ENCODE measurements around the gene KRT2. TPM values are rescaled to one million over a fixed set of nuclear protein-coding genes. Genes with fewer than 3 reads are reported as not detected.

KRT2 gene
- total RNA-seq, 2 experiments from 2014 or later = not detected

GRCh38 chr12:52655251-52655650, 3.2 kb upstream of the KRT2 start:
- Histone ChIP-seq H3K79me2 (ENCODE audit: insufficient read depth, low read depth, low read length) (no peaks in the 10 kb centered on the region), H3K9me2 (ENCODE audit: insufficient read depth, low read length) (no peaks in the 10 kb centered on the region), H3K4me3 (ENCODE audit: low read depth, low read length, poor library complexity, severe bottlenecking) (no peak overlapping the region), H2AFZ (ENCODE audit: low read length) (no peak overlapping the region), H3K4me2 (ENCODE audit: low read length) (no peak overlapping the region), H3K4me1 (ENCODE audit: insufficient read depth, low read length, poor library complexity, severe bottlenecking) (no peaks in the 10 kb centered on the region), H3K9me3 (ENCODE audit: low read length) (no peaks in the 10 kb centered on the region), H3K27ac (ENCODE audit: low read depth, low read length, poor library complexity, severe bottlenecking) (no peak overlapping the region), H3K36me3 (ENCODE audit: insufficient read depth, low read length) (no peaks in the 10 kb centered on the region), H4K20me1 (ENCODE audit: insufficient read depth, low read length) (no peaks in the 10 kb centered on the region)
- no peak for TF ChIP-seq EZH2phosphoT487 (IDR thresholded peaks at IDR 0.05; ENCODE audit: borderline replicate concordance, low read depth, low read length)
- TF ChIP-seq, protein P1, sequence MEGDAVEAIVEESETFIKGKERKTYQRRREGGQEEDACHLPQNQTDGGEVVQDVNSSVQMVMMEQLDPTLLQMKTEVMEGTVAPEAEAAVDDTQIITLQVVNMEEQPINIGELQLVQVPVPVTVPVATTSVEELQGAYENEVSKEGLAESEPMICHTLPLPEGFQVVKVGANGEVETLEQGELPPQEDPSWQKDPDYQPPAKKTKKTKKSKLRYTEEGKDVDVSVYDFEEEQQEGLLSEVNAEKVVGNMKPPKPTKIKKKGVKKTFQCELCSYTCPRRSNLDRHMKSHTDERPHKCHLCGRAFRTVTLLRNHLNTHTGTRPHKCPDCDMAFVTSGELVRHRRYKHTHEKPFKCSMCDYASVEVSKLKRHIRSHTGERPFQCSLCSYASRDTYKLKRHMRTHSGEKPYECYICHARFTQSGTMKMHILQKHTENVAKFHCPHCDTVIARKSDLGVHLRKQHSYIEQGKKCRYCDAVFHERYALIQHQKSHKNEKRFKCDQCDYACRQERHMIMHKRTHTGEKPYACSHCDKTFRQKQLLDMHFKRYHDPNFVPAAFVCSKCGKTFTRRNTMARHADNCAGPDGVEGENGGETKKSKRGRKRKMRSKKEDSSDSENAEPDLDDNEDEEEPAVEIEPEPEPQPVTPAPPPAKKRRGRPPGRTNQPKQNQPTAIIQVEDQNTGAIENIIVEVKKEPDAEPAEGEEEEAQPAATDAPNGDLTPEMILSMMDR (conservative IDR thresholded peaks at IDR 0.05; ENCODE audit: low read length) = no peak
- no peak for DNase-seq (ENCODE audit: low spot score)
- ChIA-PET CTCF (ENCODE audit: unreplicated experiment) (no interaction called here), POLR2A (no interaction called here)
- intact Hi-C loops (cut with micrococcal nuclease; ENCODE audit: unreplicated experiment) = no loop called here
- no TSS peak for BruUV-seq (replicated peaks)

DNA sequence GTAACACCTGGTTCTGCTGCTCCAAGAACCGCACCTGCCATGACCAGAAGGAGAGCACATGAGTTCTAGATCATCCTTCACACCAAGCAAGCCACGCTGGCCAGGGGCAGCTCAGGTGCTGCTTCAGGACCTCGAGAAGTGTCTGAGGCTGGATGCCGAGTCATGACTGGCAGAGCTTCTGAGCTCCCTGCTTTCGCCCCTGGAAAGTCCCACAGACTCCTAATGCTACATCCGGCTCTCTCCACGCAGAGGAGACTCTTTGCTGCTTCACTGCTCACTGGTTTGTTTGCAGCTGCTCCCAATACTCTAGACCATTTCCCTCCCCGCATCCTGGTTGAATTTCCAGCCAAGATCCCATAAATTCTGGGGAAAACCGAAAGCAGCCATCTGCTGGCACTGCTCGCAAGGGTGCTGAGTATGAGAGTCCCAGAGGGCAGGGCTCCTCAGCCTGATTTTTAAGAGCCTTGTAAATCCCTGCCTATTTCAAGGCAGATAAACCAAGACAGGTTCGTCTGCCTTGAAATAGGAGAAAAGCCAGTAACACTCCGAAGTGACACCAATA, 1.4 kb downstream of the KRT2 start:
- Histone ChIP-seq H3K4me1 (ENCODE audit: insufficient read depth, low read length, poor library complexity, severe bottlenecking) (no peaks in the 10 kb centered on the region), H3K4me3 (ENCODE audit: low read depth, low read length, poor library complexity, severe bottlenecking) (no peak overlapping the region), H3K9me3 (ENCODE audit: low read length) (no peaks in the 10 kb centered on the region), H2AFZ (ENCODE audit: low read length) (no peak overlapping the region), H4K20me1 (ENCODE audit: insufficient read depth, low read length) (no peaks in the 10 kb centered on the region), H3K36me3 (ENCODE audit: insufficient read depth, low read length) (no peaks in the 10 kb centered on the region), H3K79me2 (ENCODE audit: insufficient read depth, low read depth, low read length) (no peaks in the 10 kb centered on the region), H3K27ac (ENCODE audit: low read depth, low read length, poor library complexity, severe bottlenecking) (no peak overlapping the region), H3K4me2 (ENCODE audit: low read length) (no peak overlapping the region), H3K9me2 (ENCODE audit: insufficient read depth, low read length) (no peaks in the 10 kb centered on the region)
- POLR2A ChIA-PET = no interaction called here
- DNase-seq (ENCODE audit: low spot score) = no peak
- CTCF ChIA-PET (ENCODE audit: unreplicated experiment) = no interaction called here
- BruUV-seq (replicated peaks) = no TSS peak
- intact Hi-C loops (cut with micrococcal nuclease; ENCODE audit: unreplicated experiment) = no loop called here
- no peak for TF ChIP-seq EZH2phosphoT487 (IDR thresholded peaks at IDR 0.05; ENCODE audit: borderline replicate concordance, low read depth, low read length)
- TF ChIP-seq, protein P1 (conservative IDR thresholded peaks at IDR 0.05; ENCODE audit: low read length) = no peak

DNA sequence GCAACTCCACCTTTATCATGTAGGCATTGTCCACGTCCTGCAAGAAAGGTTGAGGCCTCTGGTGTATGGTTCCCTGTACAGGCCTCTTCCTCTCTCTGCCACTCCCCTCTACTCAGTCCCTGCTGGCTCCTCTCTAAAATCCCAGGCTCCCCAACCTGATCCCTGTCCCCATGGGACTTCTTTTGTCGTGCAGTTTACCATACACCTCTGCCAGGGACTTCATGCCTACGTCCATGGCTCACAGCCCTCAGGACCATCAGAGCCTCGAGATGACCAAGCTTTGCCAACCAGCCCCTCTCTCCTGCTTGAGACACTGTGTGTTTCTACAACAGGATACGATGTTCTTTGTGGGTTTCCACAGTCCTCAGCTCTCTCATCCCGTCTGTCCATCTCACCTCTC, 2.9 kb downstream of the KRT2 start:
- intact Hi-C loops (cut with micrococcal nuclease; ENCODE audit: unreplicated experiment) = no loop called here
- TF ChIP-seq, protein P1 (conservative IDR thresholded peaks at IDR 0.05; ENCODE audit: low read length) = no peak
- no peak for TF ChIP-seq EZH2phosphoT487 (IDR thresholded peaks at IDR 0.05; ENCODE audit: borderline replicate concordance, low read depth, low read length)
- Histone ChIP-seq H4K20me1 (ENCODE audit: insufficient read depth, low read length) (no peaks in the 10 kb centered on the region), H3K9me2 (ENCODE audit: insufficient read depth, low read length) (no peaks in the 10 kb centered on the region), H3K4me1 (ENCODE audit: insufficient read depth, low read length, poor library complexity, severe bottlenecking) (no peaks in the 10 kb centered on the region), H3K36me3 (ENCODE audit: insufficient read depth, low read length) (no peaks in the 10 kb centered on the region), H3K9me3 (ENCODE audit: low read length) (no peaks in the 10 kb centered on the region), H3K4me3 (ENCODE audit: low read depth, low read length, poor library complexity, severe bottlenecking) (no peak overlapping the region), H3K4me2 (ENCODE audit: low read length) (no peak overlapping the region), H2AFZ (ENCODE audit: low read length) (no peak overlapping the region), H3K27ac (ENCODE audit: low read depth, low read length, poor library complexity, severe bottlenecking) (no peak overlapping the region), H3K79me2 (ENCODE audit: insufficient read depth, low read depth, low read length) (no peaks in the 10 kb centered on the region)
- no peak for DNase-seq (ENCODE audit: low spot score)
- CTCF ChIA-PET (ENCODE audit: unreplicated experiment) = no interaction called here
- BruUV-seq (replicated peaks) = no TSS peak
- POLR2A ChIA-PET = no interaction called here

Measured in OCI-LY7 (cell line).